HFFc6 (cell line): ENCODE results near the gene NCAM2. TPM values are rescaled to one million over a fixed set of nuclear protein-coding genes. Genes with fewer than 3 reads are reported as not detected.

Experiments
- DNase-seq: peaks from one replicate; pipeline ENCODE4 v3.0.0-alpha.2; 2018
- H3K27ac Mint-ChIP-seq: 2 replicates; pipeline ENCODE4 v1.8.0; 2020; ENCODE audit warnings: mild to moderate bottlenecking, mixed read lengths
- H3K27me3 Mint-ChIP-seq: 2 replicates; pipeline ENCODE4 v1.8.0; 2021; ENCODE audit warnings: mild to moderate bottlenecking, moderate library complexity, mixed read lengths; ENCODE audit not compliant: insufficient read depth
- H3K36me3 Mint-ChIP-seq: 2 replicates; pipeline ENCODE4 v1.8.0; 2021; ENCODE audit warnings: low read depth, mixed read lengths
- H3K4me1 Mint-ChIP-seq: 2 replicates; pipeline ENCODE4 v1.8.0; 2020; ENCODE audit warnings: low read depth, mixed read lengths
- H3K4me3 Mint-ChIP-seq: 2 replicates; pipeline ENCODE4 v1.8.0; 2020; ENCODE audit warnings: mild to moderate bottlenecking, moderate library complexity, mixed read lengths
- H3K9me3 Mint-ChIP-seq: 2 replicates; pipeline ENCODE4 v1.8.0; 2020; ENCODE audit warnings: mild to moderate bottlenecking, mixed read lengths
- CTCF ChIP-seq: fragments of 200-600 bp; sonication (generic); IDR thresholded peaks from 2 replicates; pipeline ENCODE4 v1.5.0; 2021; ENCODE audit warnings: antibody characterized with exemption, mild to moderate bottlenecking
- total RNA-seq, 6 experiments: library from RNA; stranded (reverse); fragmentation: NEBNext Ultra II Directional; extraction: Animal tissue kit (Norgen Biotek cat#: 25700); gene quantifications; 2 replicates in 1 of 6; 3 replicates in 5 of 6; pipeline ENCODE4 v1.2.3, GENCODE V29; 2021

Gene NCAM2
- total RNA-seq, 6 experiments from 2014 or later = 2.2 to 10.2 (median 8.8) TPM

GRCh38 chr21:21122680-21123079 lies 124.5 kb downstream of the NCAM2 start:
- H3K9me3 Mint-ChIP-seq = 0 out of 2 replicates have a peak, but pooled peaks cover 4% of the 10 kb centered on the region
- no peak overlapping the region for H3K27ac Mint-ChIP-seq
- peaks cover 2% of the 10 kb centered on the region; the same call in 1 of the 2 replicates for H3K27me3 Mint-ChIP-seq
- TF ChIP-seq CTCF = no peak
- H3K4me1 Mint-ChIP-seq = peaks cover 12% of the 10 kb centered on the region; the same call in 1 of the 2 replicates
- H3K4me3 Mint-ChIP-seq = no peak overlapping the region
- DNase-seq = no peak
- H3K36me3 Mint-ChIP-seq = no peaks in the 10 kb centered on the region

- Mint-ChIP-seq H3K9me3 (no peaks in the 10 kb centered on the region), H3K4me1 (peaks cover 19% of the 10 kb centered on the region; the same call in 1 of the 2 replicates), H3K4me3 (no peak overlapping the region; the same call in 1 of the 2 replicates), H3K27me3 (peaks cover 3% of the 10 kb centered on the region; the same call in 1 of the 2 replicates), H3K27ac (no peak overlapping the region), H3K36me3 (no peaks in the 10 kb centered on the region)
- no peak for TF ChIP-seq CTCF
- no peak for DNase-seq
Observed at GRCh38 chr21:21132390-21132789, 134.2 kb downstream of the NCAM2 start.

GRCh38 chr21:21137986-21138385 lies 139.8 kb downstream of the NCAM2 start:
- no peak for TF ChIP-seq CTCF
- H3K4me1 Mint-ChIP-seq = peaks cover 20% of the 10 kb centered on the region
- H3K36me3 Mint-ChIP-seq = no peaks in the 10 kb centered on the region
- H3K4me3 Mint-ChIP-seq = peak overlapping the region; percentile 5; the same call in 1 of the 2 replicates
- peaks cover 3% of the 10 kb centered on the region; the same call in 1 of the 2 replicates for H3K27me3 Mint-ChIP-seq
- no peaks in the 10 kb centered on the region for H3K9me3 Mint-ChIP-seq
- no peak for DNase-seq
- no peak overlapping the region for H3K27ac Mint-ChIP-seq

- DNase-seq = no peak
- no peaks in the 10 kb centered on the region for H3K27me3 Mint-ChIP-seq
- H3K36me3 Mint-ChIP-seq = no peaks in the 10 kb centered on the region
- H3K9me3 Mint-ChIP-seq = no peaks in the 10 kb centered on the region
- no peak overlapping the region for H3K27ac Mint-ChIP-seq
- H3K4me1 Mint-ChIP-seq = no peaks in the 10 kb centered on the region
- no peak overlapping the region for H3K4me3 Mint-ChIP-seq
- no peak for TF ChIP-seq CTCF
Observed at GRCh38 chr21:21146587-21147373, 148.6 kb downstream of the NCAM2 start.

GRCh38 chr21:21147374-21147745 lies 149.2 kb downstream of the NCAM2 start:
- DNase-seq = no peak
- no peaks in the 10 kb centered on the region for H3K36me3 Mint-ChIP-seq
- no peak overlapping the region for H3K27ac Mint-ChIP-seq
- H3K4me3 Mint-ChIP-seq = no peak overlapping the region
- no peaks in the 10 kb centered on the region for H3K4me1 Mint-ChIP-seq
- no peaks in the 10 kb centered on the region for H3K9me3 Mint-ChIP-seq
- no peak for TF ChIP-seq CTCF
- H3K27me3 Mint-ChIP-seq = no peaks in the 10 kb centered on the region
